Stimulated activated CD4-positive, alpha-beta T cell treated with anti-CD3 and anti-CD28 coated beads, TNF-alpha, amount 100 ng/mL, for 4 hours (primary cell): Measurements from ENCODE around the gene WIPF1.
A peak's percentile ranks its signal among the peaks of the same experiment; 100 is the strongest.

ENCODE experiments used
- DNase-seq, 3 experiments: peaks; one replicate each; pipeline ENCODE4 v3.0.0-alpha.2; 2020; ENCODE audit warnings: low read depth in 3 of 3

Gene WIPF1

GRCh38 chr2:174597345-174598047 is at the start of gene WIPF1:
TSS of gene WIPF1 (minus strand) at chr2:174597804. CDS start at chr2:174585573, 12,231 bp downstream.
- DNase-seq, result peak in 1 of 3 experiments; percentile 36

GRCh38 chr2:174645296-174645695 is 47.7 kb upstream of the WIPF1 start:
- DNase-seq, result no peak

- no peak for DNase-seq
Measured at GRCh38 chr2:174644406-174644805, 46.8 kb upstream of the WIPF1 start.

GRCh38 chr2:174643356-174643755 is 45.8 kb upstream of the WIPF1 start:
- DNase-seq, result no peak

GRCh38 chr2:174641168-174641567 is 43.6 kb upstream of the WIPF1 start:
- DNase-seq, result no peak

- DNase-seq, result no peak
Measured at GRCh38 chr2:174636987-174637386, 39.4 kb upstream of the WIPF1 start.

GRCh38 chr2:174635776-174636404 is 38.3 kb upstream of the WIPF1 start:
- DNase-seq, result no peak

GRCh38 chr2:174635015-174635593 is 37.5 kb upstream of the WIPF1 start:
- DNase-seq, result no peak

GRCh38 chr2:174634130-174635014 is 36.8 kb upstream of the WIPF1 start:
- DNase-seq, result peak in 1 of 3 experiments; percentile 19

GRCh38 chr2:174633623-174633930 is 36.0 kb upstream of the WIPF1 start:
- DNase-seq, result no peak

- DNase-seq, result no peak
Measured at GRCh38 chr2:174632841-174633622, 35.4 kb upstream of the WIPF1 start.

- no peak for DNase-seq
Measured at GRCh38 chr2:174631009-174631981, 33.7 kb upstream of the WIPF1 start.

- DNase-seq, result no peak
Measured at GRCh38 chr2:174630107-174630506, 32.5 kb upstream of the WIPF1 start.

- no peak for DNase-seq
Measured at GRCh38 chr2:174629506-174629905, 31.9 kb upstream of the WIPF1 start.

- DNase-seq, result no peak
Measured at GRCh38 chr2:174628528-174629169, 31.0 kb upstream of the WIPF1 start.

- no peak for DNase-seq
Measured at GRCh38 chr2:174627216-174627615, 29.6 kb upstream of the WIPF1 start.

- DNase-seq, result no peak
Measured at GRCh38 chr2:174624895-174625430, 27.4 kb upstream of the WIPF1 start.

GRCh38 chr2:174623690-174624089 is 26.1 kb upstream of the WIPF1 start:
- no peak for DNase-seq

- no peak for DNase-seq
Measured at GRCh38 chr2:174623106-174623637, 25.6 kb upstream of the WIPF1 start.
